Omental fat pad (tissue), 4 donors: ENCODE results near the gene ELP1. TPM values are rescaled to one million over a fixed set of nuclear protein-coding genes. Genes with fewer than 3 reads are reported as not detected.
"Not testable (repeated sequence)": the region's sequence is repeated elsewhere in the genome, so short reads cannot be mapped to it uniquely, and the experiment has no call there.

ENCODE experiments used
- ATAC-seq: fragments of 150-250 bp; one replicate; pipeline ENCODE4 v1.9.1; 2016; ENCODE audit warnings: mild to moderate bottlenecking, moderate library complexity; ENCODE audit not compliant: low FRiP score
- DNase-seq: peaks from one replicate; pipeline ENCODE4 v3.0.0-alpha.2; 2019; ENCODE audit warnings: low spot score
- total RNA-seq, 4 donors: library from RNA; depleted of rRNA; stranded (reverse); fragments of >200 nt; gene quantifications; one replicate each; pipeline ENCODE4 v1.1.0, GENCODE V29; 2016
- TF ChIP-seq, protein P1 (sequence below), 3 donors: fragments of 450-650 bp; IDR thresholded peaks; one replicate each; pipeline ENCODE4 v1.5.1; 2016 to 2017; ENCODE audit warnings: antibody characterized with exemption in 3 of 3, mild to moderate bottlenecking in 3 of 3, moderate library complexity in 2 of 3

ELP1 gene, protein sequence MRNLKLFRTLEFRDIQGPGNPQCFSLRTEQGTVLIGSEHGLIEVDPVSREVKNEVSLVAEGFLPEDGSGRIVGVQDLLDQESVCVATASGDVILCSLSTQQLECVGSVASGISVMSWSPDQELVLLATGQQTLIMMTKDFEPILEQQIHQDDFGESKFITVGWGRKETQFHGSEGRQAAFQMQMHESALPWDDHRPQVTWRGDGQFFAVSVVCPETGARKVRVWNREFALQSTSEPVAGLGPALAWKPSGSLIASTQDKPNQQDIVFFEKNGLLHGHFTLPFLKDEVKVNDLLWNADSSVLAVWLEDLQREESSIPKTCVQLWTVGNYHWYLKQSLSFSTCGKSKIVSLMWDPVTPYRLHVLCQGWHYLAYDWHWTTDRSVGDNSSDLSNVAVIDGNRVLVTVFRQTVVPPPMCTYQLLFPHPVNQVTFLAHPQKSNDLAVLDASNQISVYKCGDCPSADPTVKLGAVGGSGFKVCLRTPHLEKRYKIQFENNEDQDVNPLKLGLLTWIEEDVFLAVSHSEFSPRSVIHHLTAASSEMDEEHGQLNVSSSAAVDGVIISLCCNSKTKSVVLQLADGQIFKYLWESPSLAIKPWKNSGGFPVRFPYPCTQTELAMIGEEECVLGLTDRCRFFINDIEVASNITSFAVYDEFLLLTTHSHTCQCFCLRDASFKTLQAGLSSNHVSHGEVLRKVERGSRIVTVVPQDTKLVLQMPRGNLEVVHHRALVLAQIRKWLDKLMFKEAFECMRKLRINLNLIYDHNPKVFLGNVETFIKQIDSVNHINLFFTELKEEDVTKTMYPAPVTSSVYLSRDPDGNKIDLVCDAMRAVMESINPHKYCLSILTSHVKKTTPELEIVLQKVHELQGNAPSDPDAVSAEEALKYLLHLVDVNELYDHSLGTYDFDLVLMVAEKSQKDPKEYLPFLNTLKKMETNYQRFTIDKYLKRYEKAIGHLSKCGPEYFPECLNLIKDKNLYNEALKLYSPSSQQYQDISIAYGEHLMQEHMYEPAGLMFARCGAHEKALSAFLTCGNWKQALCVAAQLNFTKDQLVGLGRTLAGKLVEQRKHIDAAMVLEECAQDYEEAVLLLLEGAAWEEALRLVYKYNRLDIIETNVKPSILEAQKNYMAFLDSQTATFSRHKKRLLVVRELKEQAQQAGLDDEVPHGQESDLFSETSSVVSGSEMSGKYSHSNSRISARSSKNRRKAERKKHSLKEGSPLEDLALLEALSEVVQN (N-terminal part only)
- 10 to 100 TPM; 16.0 to 24.9 (median 18.7) TPM for total RNA-seq

- TF ChIP-seq, protein P1, sequence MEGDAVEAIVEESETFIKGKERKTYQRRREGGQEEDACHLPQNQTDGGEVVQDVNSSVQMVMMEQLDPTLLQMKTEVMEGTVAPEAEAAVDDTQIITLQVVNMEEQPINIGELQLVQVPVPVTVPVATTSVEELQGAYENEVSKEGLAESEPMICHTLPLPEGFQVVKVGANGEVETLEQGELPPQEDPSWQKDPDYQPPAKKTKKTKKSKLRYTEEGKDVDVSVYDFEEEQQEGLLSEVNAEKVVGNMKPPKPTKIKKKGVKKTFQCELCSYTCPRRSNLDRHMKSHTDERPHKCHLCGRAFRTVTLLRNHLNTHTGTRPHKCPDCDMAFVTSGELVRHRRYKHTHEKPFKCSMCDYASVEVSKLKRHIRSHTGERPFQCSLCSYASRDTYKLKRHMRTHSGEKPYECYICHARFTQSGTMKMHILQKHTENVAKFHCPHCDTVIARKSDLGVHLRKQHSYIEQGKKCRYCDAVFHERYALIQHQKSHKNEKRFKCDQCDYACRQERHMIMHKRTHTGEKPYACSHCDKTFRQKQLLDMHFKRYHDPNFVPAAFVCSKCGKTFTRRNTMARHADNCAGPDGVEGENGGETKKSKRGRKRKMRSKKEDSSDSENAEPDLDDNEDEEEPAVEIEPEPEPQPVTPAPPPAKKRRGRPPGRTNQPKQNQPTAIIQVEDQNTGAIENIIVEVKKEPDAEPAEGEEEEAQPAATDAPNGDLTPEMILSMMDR (IDR thresholded peaks at IDR 0.05), result no peak
- peak; percentile 77 for DNase-seq
- peak; percentile 92 for ATAC-seq
These were observed at the start of gene ELP1 for GRCh38 chr9:108933718-108934322. Gene ELP1 (minus strand): TSS chr9:108934124. CDS start chr9:108931146, 2,978 bp downstream.

DNA sequence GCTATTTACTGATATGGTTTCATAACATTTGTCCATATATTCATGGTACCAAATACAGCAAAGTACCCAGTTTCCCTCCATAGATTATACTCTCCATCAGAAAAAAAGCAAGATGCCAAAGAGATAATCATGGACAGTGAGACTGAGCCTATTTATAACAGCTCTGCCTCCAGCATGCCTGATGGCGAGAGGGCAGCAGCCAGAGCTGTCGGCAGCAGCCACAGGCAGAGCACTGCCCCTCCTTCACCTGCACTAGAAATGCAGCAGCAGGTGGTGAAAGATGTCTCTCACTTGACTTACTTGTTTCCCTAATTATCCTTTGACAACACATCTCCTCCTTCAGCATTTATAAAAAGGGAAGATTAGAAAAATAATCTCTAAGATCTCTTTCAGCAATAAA lies 47.0 kb upstream of the ELP1 start:
- no peak for ATAC-seq
- TF ChIP-seq, protein P1 (IDR thresholded peaks at IDR 0.05), result no peak
- no peak for DNase-seq

DNA sequence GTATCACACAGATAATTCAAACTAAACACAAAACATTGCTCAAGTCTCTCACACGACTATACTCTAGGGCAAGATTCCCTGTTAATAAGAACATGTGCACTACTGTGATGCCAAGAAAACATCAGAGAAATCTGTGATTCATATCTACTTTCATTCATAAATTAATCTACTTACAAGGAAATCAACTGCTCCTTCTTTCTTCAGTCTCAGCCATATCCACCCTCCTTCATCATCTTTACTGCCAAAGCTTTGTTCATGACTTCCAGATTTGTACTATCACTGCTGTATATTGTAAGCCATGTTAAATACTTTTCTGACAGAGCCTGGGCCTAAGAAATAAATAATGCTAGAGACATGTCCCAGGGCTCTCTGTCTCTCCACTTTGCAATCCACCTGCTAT lies 44.3 kb upstream of the ELP1 start:
- TF ChIP-seq, protein P1 (IDR thresholded peaks at IDR 0.05), result no peak
- DNase-seq (no peak), ATAC-seq (peak; percentile 39)

DNA sequence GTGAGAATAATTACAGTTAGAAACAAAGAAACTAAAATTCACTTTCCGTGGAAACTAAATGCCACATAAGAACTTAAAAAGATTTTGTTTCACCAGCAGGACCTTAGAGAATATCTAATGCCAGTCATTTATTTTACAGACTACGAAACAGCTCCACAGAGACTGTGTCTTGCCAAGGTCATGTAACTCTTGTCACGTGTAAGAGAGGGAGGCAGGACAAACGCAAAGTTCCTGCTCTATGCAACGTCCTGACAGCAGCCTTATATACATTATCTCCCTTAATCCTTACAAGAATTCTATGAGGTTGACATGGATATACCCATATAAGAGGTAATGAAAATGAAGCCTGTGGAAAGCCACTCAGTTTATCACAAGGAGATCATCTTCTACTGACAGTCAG lies 40.0 kb upstream of the ELP1 start:
- TF ChIP-seq, protein P1 (IDR thresholded peaks at IDR 0.05), result no peak
- DNase-seq, result no peak
- ATAC-seq, result no peak

- TF ChIP-seq, protein P1 (IDR thresholded peaks at IDR 0.05), result no peak
- ATAC-seq, result no peak
- DNase-seq, result no peak
These were observed 38.8 kb upstream of the ELP1 start for GRCh38 chr9:108972626-108973209.

DNA sequence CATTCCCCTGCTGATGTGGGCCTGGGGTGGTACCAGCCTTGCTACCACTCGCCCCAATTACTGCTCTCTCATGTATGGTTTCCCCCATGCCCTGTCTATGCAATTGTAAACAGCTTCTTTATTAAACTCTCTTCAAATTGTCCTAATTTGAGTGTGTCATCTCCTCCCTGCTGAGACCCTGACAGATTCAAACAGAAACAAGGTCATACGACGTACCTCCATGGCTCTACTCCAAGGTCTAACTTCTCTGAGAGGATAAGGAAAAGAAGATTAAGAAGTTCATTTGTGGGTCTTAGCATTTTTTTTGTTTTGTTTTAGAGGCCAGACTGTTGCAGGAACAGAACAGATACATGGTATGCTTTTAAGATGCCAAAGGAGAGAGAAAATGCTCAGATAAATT lies 38.3 kb upstream of the ELP1 start:
- TF ChIP-seq, protein P1 (IDR thresholded peaks at IDR 0.05), result no peak
- no peak for DNase-seq
- no peak for ATAC-seq

DNA sequence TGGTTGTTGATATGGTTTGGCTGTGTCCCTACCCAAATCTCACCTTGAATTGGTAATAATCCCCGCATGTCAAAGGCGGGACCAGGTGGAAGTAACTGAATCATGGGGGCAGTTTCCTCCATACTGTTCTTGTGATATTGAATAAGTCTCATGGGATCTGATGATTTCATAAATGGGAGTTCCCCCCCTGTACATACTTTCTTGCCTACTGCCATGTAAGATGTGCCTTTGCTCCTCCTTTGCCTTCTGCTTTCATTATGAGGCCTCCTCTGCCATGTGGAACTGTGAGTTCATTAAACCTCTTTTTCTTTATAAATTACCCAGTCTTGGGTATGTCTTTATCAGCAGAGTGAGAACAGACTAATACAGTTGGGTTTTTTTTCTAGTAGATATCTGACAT lies 37.5 kb upstream of the ELP1 start:
- ATAC-seq, DNase-seq: not testable (repeated sequence)
